SU-DHL-6 (cell line): Measurements from ENCODE around the gene POLR2A.

ENCODE experiments used
- H2AFZ ChIP-seq: fragments of 200-600 bp; sonication (generic); 2 replicates; pipeline ENCODE4 v1.6.1; 2014; ENCODE audit warnings: low read depth, mild to moderate bottlenecking, moderate library complexity, mixed read lengths, antibody characterized with exemption, low read length; ENCODE audit not compliant: severe bottlenecking
- H3F3A ChIP-seq: fragments of 200-600 bp; shearing (Covaris generic); 2 replicates; pipeline ENCODE4 v1.6.0; 2016; ENCODE audit warnings: antibody characterized with exemption, mild to moderate bottlenecking; ENCODE audit not compliant: insufficient read depth
- H3K27ac ChIP-seq: fragments of 200-600 bp; sonication (generic); 2 replicates; pipeline ENCODE4 v1.5.1; 2016; ENCODE audit warnings: low read depth, mild to moderate bottlenecking, low read length, moderate library complexity, mixed read lengths
- H3K27me3 ChIP-seq: fragments of 200-600 bp; sonication (generic), shearing (Covaris generic); 2 replicates; pipeline ENCODE4 v1.6.0; 2014; ENCODE audit warnings: mild to moderate bottlenecking, low read length
- H3K36me3 ChIP-seq: fragments of 200-600 bp; sonication (generic); 2 replicates; pipeline ENCODE4 v1.6.1; 2014; ENCODE audit warnings: mild to moderate bottlenecking, low read length, mixed read lengths
- H3K4me2 ChIP-seq: fragments of 300-600, 200-600 bp; shearing (Covaris generic), sonication (generic); 2 replicates; pipeline ENCODE4 v1.6.0; 2014; ENCODE audit warnings: low read length, low read depth, mild to moderate bottlenecking; ENCODE audit not compliant: poor library complexity, severe bottlenecking
- H3K4me3 ChIP-seq: fragments of 200-600 bp; sonication (generic); 2 replicates; pipeline ENCODE4 v1.5.1; 2014; ENCODE audit warnings: antibody characterized with exemption, low read length, mild to moderate bottlenecking, mixed read lengths; ENCODE audit not compliant: insufficient read depth, poor library complexity, severe bottlenecking
- H3K79me2 ChIP-seq: fragments of 200-600 bp; sonication (generic); 2 replicates; pipeline ENCODE4 v1.6.1; 2014; ENCODE audit warnings: mild to moderate bottlenecking, low read length, moderate library complexity; ENCODE audit not compliant: insufficient read depth
- H3K9ac ChIP-seq: fragments of 200-600 bp; sonication (generic); 2 replicates; pipeline ENCODE4 v1.7.0; 2014; ENCODE audit warnings: mild to moderate bottlenecking, low read length
- H3K9me2 ChIP-seq: fragments of 200-600 bp; sonication (generic); replicated peaks from 2 replicates; pipeline ENCODE4 v1.6.1; 2014; ENCODE audit warnings: low read length; ENCODE audit not compliant: insufficient read depth
- H3K9me3 ChIP-seq: fragments of 200-600 bp; sonication (generic); 2 replicates; pipeline ENCODE4 v1.6.1; 2014; ENCODE audit warnings: low read length, mixed read lengths; ENCODE audit not compliant: insufficient read depth
- H4K20me1 ChIP-seq: fragments of 200-600 bp; sonication (generic); 2 replicates; pipeline ENCODE4 v1.6.1; 2014; ENCODE audit warnings: low read depth, mild to moderate bottlenecking, antibody characterized with exemption, low read length, moderate library complexity, mixed read lengths
- EZH2phosphoT487 ChIP-seq: fragments of 200-600 bp; sonication (generic), shearing (Covaris generic); conservative IDR thresholded peaks from 2 replicates; pipeline ENCODE4 v1.6.1; 2018; ENCODE audit warnings: mild to moderate bottlenecking, antibody characterized with exemption, low read length, moderate library complexity, mixed read lengths
- TF ChIP-seq, protein P1 (sequence below): fragments of 200-600 bp; sonication (generic); IDR thresholded peaks from one replicate; pipeline ENCODE4 v1.5.1; 2017; ENCODE audit warnings: antibody characterized with exemption, mild to moderate bottlenecking, low read length, moderate library complexity; ENCODE audit not compliant: insufficient read depth, poor library complexity, severe bottlenecking

POLR2A gene

DNA sequence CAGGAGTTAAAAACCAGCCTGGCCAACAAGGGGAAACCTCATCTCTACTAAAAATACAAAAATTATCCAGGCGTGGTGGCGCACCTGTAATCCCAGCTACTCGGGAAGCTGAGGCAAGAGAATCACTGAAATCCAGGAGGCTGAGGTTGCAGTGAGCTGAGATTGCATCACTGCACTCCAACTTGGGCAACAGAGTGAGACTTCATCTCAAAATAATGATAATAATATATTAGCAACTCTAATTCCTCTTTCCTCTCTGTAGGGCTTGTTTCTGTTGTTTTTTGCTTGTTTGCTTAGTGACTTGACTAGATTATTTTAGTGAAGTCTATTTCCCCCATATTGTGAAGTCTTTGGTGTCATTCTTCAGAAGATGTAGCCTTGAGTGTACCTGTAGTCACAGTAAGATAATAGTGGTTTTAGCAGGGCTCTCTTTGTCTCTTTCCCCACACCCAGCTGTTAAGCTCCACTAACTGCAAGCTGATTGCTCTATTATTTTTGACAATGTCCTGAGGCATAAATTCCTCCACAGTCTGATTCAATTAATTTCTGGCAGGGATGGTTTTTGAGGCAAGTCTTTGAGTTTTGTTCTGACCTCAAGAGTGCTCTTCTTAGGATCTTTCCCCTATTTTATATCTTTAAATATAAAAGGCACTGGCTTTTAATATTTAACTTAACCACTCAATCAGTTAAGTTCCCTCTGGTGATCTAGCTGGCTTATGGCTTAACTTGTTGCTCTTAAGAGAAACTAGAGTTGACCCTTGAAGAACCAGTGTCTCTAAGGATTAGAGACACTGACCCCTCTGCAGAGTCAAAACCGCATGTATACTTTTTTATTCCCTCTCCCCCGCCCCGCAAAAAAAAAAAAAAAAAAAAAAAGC lies 46.1 kb downstream of the POLR2A start:
- H3K9ac ChIP-seq = no peak overlapping the region
- H3K4me2 ChIP-seq = no peak overlapping the region
- H3K79me2 ChIP-seq = no peaks in the 10 kb centered on the region
- TF ChIP-seq, protein P1, sequence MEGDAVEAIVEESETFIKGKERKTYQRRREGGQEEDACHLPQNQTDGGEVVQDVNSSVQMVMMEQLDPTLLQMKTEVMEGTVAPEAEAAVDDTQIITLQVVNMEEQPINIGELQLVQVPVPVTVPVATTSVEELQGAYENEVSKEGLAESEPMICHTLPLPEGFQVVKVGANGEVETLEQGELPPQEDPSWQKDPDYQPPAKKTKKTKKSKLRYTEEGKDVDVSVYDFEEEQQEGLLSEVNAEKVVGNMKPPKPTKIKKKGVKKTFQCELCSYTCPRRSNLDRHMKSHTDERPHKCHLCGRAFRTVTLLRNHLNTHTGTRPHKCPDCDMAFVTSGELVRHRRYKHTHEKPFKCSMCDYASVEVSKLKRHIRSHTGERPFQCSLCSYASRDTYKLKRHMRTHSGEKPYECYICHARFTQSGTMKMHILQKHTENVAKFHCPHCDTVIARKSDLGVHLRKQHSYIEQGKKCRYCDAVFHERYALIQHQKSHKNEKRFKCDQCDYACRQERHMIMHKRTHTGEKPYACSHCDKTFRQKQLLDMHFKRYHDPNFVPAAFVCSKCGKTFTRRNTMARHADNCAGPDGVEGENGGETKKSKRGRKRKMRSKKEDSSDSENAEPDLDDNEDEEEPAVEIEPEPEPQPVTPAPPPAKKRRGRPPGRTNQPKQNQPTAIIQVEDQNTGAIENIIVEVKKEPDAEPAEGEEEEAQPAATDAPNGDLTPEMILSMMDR = no peak
- no peak for TF ChIP-seq EZH2phosphoT487
- H3K36me3 ChIP-seq = no peaks in the 10 kb centered on the region
- H3K9me3 ChIP-seq = no peaks in the 10 kb centered on the region; the same call in 1 of the 2 replicates
- no peak overlapping the region for H3K4me3 ChIP-seq
- H2AFZ ChIP-seq = no peak overlapping the region
- no peaks in the 10 kb centered on the region for H3K27me3 ChIP-seq
- H3K27ac ChIP-seq = no peak overlapping the region
- H3F3A ChIP-seq = no peaks in the 10 kb centered on the region
- H4K20me1 ChIP-seq = no peaks in the 10 kb centered on the region
- H3K9me2 ChIP-seq = no peaks in the 10 kb centered on the region

DNA sequence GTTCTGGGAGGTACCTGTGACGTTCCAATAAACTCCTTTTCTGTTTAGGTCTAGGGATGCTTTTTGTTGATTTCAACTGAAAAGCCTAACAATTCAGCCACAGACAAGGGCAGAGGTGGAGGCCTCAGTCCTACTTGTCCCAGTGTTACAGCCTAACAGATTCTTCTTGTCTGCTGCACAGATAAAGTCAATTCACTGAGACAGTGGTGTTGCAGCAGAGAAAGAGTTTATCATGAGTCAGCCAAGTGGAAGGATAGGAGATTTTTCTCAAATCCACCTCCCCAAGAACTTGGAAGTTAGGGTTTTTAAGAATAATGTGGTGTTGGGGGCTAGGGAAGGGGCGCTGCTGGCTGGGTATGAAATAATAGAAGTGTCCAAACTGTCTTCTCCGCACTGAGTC lies 53.9 kb downstream of the POLR2A start:
- Histone ChIP-seq H3K79me2 (no peaks in the 10 kb centered on the region), H3K4me3 (no peak overlapping the region), H3K27ac (no peak overlapping the region), H3K9ac (no peak overlapping the region), H3K27me3 (no peaks in the 10 kb centered on the region), H3K4me2 (no peak overlapping the region), H4K20me1 (no peaks in the 10 kb centered on the region), H2AFZ (no peak overlapping the region), H3K36me3 (no peaks in the 10 kb centered on the region), H3F3A (no peaks in the 10 kb centered on the region), H3K9me3 (peaks cover 14% of the 10 kb centered on the region; the same call in 1 of the 2 replicates), H3K9me2 (no peaks in the 10 kb centered on the region)
- TF ChIP-seq, protein P1 = no peak
- TF ChIP-seq EZH2phosphoT487 = no peak

DNA sequence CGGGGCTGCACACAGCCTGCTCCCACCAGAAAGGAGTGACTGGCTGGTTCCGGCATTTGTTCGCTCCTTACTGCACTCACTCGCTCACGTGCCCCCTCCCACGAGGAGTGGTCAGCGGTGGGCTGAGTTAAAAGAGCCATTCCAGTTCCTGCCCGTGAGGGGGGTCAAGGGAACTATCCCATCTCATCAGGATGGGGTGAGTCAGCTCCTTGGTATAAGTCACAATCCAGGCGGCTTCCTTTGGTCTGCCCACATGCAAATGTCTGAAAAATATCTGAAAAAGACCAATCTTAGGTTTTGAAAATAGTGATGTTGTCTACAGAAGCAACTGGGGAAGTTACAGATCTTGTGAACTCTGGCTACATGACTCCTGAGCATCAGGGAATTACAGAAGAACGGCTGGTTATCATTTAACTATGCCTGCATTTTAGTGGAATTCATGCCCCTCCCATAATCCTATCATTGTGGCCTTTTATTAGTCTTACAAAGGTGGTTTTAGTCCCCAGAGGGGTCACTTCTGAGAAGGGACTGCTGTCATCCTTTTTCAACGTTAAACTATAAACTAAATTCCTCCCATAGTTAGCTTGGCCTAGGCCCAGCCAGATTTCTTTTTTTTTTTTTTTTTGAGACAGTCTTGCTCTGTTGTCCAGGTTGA lies 54.9 kb downstream of the POLR2A start:
- H3K9me3 ChIP-seq = peaks cover 14% of the 10 kb centered on the region; the same call in 1 of the 2 replicates
- no peak overlapping the region for H3K9ac ChIP-seq
- H3K9me2 ChIP-seq = no peaks in the 10 kb centered on the region
- H3F3A ChIP-seq = no peaks in the 10 kb centered on the region
- no peak overlapping the region for H3K4me3 ChIP-seq
- H2AFZ ChIP-seq = no peak overlapping the region
- H4K20me1 ChIP-seq = no peaks in the 10 kb centered on the region
- H3K27ac ChIP-seq = no peak overlapping the region
- H3K27me3 ChIP-seq = no peaks in the 10 kb centered on the region
- TF ChIP-seq EZH2phosphoT487 = no peak
- TF ChIP-seq, protein P1 = no peak
- no peaks in the 10 kb centered on the region for H3K36me3 ChIP-seq
- H3K4me2 ChIP-seq = no peak overlapping the region
- H3K79me2 ChIP-seq = no peaks in the 10 kb centered on the region
